ENCODE measurements around the gene MTM1. TPM values are rescaled to one million over a fixed set of nuclear protein-coding genes. Genes with fewer than 3 reads are reported as not detected.

Gene MTM1
- total and polyA plus RNA-seq, 2 experiments from 2014 or later: 3.2 to 8.7 TPM

DNA sequence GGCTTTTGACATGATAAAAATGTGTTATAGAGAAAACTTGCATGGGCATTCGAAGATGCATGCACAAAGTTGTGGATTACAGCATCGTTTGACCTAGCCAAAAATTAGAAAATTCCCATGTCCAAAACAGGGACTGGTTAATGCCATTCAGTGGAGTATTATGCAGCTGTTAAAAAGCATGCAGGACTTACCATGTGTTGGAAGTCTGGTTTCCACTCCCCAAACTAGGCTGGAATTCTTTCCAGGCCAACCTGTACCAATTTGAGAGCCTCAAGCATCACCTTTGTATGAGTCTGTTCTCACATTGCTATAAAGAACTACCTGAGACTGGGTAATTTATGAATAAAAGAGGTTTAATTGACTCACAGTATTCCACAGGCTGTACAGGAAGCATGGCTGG is 45.9 kb upstream of the MTM1 start:
- TF ChIP-seq NANOG (IDR thresholded peaks at IDR 0.05; ENCODE audit: borderline replicate concordance): no peak
- TF ChIP-seq ZNF114 (CRISPR knock-in tag; IDR thresholded peaks at IDR 0.05): no peak
- TF ChIP-seq, protein P1, sequence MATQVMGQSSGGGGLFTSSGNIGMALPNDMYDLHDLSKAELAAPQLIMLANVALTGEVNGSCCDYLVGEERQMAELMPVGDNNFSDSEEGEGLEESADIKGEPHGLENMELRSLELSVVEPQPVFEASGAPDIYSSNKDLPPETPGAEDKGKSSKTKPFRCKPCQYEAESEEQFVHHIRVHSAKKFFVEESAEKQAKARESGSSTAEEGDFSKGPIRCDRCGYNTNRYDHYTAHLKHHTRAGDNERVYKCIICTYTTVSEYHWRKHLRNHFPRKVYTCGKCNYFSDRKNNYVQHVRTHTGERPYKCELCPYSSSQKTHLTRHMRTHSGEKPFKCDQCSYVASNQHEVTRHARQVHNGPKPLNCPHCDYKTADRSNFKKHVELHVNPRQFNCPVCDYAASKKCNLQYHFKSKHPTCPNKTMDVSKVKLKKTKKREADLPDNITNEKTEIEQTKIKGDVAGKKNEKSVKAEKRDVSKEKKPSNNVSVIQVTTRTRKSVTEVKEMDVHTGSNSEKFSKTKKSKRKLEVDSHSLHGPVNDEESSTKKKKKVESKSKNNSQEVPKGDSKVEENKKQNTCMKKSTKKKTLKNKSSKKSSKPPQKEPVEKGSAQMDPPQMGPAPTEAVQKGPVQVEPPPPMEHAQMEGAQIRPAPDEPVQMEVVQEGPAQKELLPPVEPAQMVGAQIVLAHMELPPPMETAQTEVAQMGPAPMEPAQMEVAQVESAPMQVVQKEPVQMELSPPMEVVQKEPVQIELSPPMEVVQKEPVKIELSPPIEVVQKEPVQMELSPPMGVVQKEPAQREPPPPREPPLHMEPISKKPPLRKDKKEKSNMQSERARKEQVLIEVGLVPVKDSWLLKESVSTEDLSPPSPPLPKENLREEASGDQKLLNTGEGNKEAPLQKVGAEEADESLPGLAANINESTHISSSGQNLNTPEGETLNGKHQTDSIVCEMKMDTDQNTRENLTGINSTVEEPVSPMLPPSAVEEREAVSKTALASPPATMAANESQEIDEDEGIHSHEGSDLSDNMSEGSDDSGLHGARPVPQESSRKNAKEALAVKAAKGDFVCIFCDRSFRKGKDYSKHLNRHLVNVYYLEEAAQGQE (IDR thresholded peaks at IDR 0.05; ENCODE audit: unreplicated experiment): no peak
- TF ChIP-seq, protein P2, sequence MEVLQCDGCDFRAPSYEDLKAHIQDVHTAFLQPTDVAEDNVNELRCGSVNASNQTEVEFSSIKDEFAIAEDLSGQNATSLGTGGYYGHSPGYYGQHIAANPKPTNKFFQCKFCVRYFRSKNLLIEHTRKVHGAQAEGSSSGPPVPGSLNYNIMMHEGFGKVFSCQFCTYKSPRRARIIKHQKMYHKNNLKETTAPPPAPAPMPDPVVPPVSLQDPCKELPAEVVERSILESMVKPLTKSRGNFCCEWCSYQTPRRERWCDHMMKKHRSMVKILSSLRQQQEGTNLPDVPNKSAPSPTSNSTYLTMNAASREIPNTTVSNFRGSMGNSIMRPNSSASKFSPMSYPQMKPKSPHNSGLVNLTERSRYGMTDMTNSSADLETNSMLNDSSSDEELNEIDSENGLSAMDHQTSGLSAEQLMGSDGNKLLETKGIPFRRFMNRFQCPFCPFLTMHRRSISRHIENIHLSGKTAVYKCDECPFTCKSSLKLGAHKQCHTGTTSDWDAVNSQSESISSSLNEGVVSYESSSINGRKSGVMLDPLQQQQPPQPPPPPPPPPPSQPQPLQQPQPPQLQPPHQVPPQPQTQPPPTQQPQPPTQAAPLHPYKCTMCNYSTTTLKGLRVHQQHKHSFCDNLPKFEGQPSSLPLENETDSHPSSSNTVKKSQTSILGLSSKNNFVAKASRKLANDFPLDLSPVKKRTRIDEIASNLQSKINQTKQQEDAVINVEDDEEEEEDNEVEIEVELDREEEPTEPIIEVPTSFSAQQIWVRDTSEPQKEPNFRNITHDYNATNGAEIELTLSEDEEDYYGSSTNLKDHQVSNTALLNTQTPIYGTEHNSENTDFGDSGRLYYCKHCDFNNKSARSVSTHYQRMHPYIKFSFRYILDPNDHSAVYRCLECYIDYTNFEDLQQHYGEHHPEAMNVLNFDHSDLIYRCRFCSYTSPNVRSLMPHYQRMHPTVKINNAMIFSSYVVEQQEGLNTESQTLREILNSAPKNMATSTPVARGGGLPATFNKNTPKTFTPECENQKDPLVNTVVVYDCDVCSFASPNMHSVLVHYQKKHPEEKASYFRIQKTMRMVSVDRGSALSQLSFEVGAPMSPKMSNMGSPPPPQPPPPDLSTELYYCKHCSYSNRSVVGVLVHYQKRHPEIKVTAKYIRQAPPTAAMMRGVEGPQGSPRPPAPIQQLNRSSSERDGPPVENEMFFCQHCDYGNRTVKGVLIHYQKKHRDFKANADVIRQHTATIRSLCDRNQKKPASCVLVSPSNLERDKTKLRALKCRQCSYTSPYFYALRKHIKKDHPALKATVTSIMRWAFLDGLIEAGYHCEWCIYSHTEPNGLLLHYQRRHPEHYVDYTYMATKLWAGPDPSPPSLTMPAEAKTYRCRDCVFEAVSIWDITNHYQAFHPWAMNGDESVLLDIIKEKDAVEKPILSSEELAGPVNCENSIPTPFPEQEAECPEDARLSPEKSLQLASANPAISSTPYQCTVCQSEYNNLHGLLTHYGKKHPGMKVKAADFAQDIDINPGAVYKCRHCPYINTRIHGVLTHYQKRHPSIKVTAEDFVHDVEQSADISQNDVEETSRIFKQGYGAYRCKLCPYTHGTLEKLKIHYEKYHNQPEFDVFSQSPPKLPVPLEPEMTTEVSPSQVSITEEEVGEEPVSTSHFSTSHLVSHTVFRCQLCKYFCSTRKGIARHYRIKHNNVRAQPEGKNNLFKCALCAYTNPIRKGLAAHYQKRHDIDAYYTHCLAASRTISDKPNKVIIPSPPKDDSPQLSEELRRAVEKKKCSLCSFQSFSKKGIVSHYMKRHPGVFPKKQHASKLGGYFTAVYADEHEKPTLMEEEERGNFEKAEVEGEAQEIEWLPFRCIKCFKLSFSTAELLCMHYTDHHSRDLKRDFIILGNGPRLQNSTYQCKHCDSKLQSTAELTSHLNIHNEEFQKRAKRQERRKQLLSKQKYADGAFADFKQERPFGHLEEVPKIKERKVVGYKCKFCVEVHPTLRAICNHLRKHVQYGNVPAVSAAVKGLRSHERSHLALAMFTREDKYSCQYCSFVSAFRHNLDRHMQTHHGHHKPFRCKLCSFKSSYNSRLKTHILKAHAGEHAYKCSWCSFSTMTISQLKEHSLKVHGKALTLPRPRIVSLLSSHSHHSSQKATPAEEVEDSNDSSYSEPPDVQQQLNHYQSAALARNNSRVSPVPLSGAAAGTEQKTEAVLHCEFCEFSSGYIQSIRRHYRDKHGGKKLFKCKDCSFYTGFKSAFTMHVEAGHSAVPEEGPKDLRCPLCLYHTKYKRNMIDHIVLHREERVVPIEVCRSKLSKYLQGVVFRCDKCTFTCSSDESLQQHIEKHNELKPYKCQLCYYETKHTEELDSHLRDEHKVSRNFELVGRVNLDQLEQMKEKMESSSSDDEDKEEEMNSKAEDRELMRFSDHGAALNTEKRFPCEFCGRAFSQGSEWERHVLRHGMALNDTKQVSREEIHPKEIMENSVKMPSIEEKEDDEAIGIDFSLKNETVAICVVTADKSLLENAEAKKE (CRISPR knock-in tag; IDR thresholded peaks at IDR 0.05): no peak
- no peak for TF ChIP-seq ZNF331 (CRISPR knock-in tag; IDR thresholded peaks at IDR 0.05; ENCODE audit: low read depth)
- TF ChIP-seq STAT1 (IDR thresholded peaks at IDR 0.05; ENCODE audit: unreplicated experiment): no peak
- TF ChIP-seq EZH2 (IDR thresholded peaks at IDR 0.05; ENCODE audit: low read depth, unreplicated experiment): no peak
- TF ChIP-seq CREB1 (CRISPR knock-in tag; IDR thresholded peaks at IDR 0.05; ENCODE audit: low read depth): no peak
- TF ChIP-seq POLR2AphosphoS5 (IDR thresholded peaks at IDR 0.05; ENCODE audit: low read depth): no peak
- no peak for TF ChIP-seq EZH2phosphoT487 (IDR thresholded peaks at IDR 0.05; ENCODE audit: unreplicated experiment)
- TF ChIP-seq, protein P3, sequence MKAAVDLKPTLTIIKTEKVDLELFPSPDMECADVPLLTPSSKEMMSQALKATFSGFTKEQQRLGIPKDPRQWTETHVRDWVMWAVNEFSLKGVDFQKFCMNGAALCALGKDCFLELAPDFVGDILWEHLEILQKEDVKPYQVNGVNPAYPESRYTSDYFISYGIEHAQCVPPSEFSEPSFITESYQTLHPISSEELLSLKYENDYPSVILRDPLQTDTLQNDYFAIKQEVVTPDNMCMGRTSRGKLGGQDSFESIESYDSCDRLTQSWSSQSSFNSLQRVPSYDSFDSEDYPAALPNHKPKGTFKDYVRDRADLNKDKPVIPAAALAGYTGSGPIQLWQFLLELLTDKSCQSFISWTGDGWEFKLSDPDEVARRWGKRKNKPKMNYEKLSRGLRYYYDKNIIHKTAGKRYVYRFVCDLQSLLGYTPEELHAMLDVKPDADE (IDR thresholded peaks at IDR 0.05): no peak
- no peak for TF ChIP-seq JUNB (IDR thresholded peaks at IDR 0.05; ENCODE audit: unreplicated experiment)
- TF ChIP-seq, protein P4, sequence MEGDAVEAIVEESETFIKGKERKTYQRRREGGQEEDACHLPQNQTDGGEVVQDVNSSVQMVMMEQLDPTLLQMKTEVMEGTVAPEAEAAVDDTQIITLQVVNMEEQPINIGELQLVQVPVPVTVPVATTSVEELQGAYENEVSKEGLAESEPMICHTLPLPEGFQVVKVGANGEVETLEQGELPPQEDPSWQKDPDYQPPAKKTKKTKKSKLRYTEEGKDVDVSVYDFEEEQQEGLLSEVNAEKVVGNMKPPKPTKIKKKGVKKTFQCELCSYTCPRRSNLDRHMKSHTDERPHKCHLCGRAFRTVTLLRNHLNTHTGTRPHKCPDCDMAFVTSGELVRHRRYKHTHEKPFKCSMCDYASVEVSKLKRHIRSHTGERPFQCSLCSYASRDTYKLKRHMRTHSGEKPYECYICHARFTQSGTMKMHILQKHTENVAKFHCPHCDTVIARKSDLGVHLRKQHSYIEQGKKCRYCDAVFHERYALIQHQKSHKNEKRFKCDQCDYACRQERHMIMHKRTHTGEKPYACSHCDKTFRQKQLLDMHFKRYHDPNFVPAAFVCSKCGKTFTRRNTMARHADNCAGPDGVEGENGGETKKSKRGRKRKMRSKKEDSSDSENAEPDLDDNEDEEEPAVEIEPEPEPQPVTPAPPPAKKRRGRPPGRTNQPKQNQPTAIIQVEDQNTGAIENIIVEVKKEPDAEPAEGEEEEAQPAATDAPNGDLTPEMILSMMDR (conservative IDR thresholded peaks at IDR 0.05; ENCODE audit: low read depth in 2 of 2): no peak
- Histone ChIP-seq H3K27ac (ENCODE audit: low read depth) (no peak overlapping the region), H4K20me1 (replicated peaks; ENCODE audit: insufficient read depth) (no peaks in the 10 kb centered on the region), H3K27me3 (ENCODE audit: insufficient read depth) (no peaks in the 10 kb centered on the region), H3K4me2 (no peak overlapping the region), H2AFZ (no peak overlapping the region), H3F3A (replicated peaks; ENCODE audit: low read depth) (no peaks in the 10 kb centered on the region), H3K4me1 (ENCODE audit: insufficient read depth) (no peaks in the 10 kb centered on the region), H3K4me3 (no peak overlapping the region), H3K9me2 (ENCODE audit: insufficient read depth) (no peaks in the 10 kb centered on the region), H3K36me3 (ENCODE audit: insufficient read depth) (no peaks in the 10 kb centered on the region), H3K79me2 (replicated peaks; ENCODE audit: insufficient read depth) (no peaks in the 10 kb centered on the region)
- Mint-ChIP-seq H3K4me1 (peaks cover 9% of the 10 kb centered on the region), H3K4me3 (no peak overlapping the region), H3K36me3 (ENCODE audit: low read depth) (no peaks in the 10 kb centered on the region), H3K27me3 (ENCODE audit: insufficient read depth, low read depth, poor library complexity) (peaks cover 2% of the 10 kb centered on the region), H3K27ac (no peak overlapping the region), H3K9me3 (no peaks in the 10 kb centered on the region)
- DNase-seq (ENCODE audit: low spot score) (no peak), ATAC-seq (no peak)
